ENCODE data around the gene MYO1B. TPM values are rescaled to one million over a fixed set of nuclear protein-coding genes. Genes with fewer than 3 reads are reported as not detected.

The MYO1B gene
- total RNA-seq, 1 donor, result 177 TPM

DNA sequence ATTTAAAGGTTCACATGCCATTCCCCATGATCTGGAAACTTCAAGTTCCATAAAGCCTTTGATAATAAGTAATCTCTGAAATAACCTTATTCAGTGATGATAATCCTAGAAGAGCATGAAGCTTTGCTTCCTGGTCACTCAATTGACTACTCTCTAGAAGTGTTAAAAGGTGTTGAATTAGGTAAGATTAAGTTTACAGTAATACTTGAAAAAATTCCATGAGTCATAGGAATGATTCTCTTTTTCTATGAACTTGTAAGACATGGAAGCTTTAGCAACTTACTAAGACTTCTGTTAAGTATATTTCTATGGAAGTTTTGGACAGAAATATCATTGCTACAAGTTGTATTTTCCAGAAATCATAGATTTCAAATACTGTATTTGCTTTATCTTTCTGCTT is 100.6 kb downstream of the MYO1B start:
- H3K4me3 ChIP-seq (ENCODE audit: low read depth, low read length), result no peak overlapping the region
- DNase-seq (ENCODE audit: low read depth), result peak; percentile 53
- TF ChIP-seq, protein P1, sequence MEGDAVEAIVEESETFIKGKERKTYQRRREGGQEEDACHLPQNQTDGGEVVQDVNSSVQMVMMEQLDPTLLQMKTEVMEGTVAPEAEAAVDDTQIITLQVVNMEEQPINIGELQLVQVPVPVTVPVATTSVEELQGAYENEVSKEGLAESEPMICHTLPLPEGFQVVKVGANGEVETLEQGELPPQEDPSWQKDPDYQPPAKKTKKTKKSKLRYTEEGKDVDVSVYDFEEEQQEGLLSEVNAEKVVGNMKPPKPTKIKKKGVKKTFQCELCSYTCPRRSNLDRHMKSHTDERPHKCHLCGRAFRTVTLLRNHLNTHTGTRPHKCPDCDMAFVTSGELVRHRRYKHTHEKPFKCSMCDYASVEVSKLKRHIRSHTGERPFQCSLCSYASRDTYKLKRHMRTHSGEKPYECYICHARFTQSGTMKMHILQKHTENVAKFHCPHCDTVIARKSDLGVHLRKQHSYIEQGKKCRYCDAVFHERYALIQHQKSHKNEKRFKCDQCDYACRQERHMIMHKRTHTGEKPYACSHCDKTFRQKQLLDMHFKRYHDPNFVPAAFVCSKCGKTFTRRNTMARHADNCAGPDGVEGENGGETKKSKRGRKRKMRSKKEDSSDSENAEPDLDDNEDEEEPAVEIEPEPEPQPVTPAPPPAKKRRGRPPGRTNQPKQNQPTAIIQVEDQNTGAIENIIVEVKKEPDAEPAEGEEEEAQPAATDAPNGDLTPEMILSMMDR (IDR thresholded peaks at IDR 0.05; ENCODE audit: insufficient read depth, low read depth, low read length), result no peak

DNA sequence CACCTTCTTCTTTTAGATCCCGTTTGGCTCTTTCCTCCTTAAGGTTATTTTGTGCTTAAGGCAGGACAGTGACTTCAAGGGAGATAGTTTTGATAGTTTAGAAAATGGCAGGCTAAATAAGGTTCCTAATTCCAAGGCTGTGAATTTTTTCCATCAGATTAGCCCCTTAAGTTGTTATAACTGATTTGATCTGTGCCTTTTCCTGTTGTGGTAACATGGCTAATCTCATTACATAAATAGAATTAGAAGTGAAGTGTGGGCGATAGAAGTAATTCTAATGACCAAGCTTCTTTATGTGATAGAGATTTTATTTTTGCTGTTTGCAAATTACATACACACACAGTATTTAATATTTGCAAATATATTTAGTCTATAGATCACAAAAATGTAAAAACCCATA is 102.0 kb downstream of the MYO1B start:
- TF ChIP-seq, protein P1 (IDR thresholded peaks at IDR 0.05; ENCODE audit: insufficient read depth, low read depth, low read length), result no peak
- DNase-seq (ENCODE audit: low read depth), result no peak
- H3K4me3 ChIP-seq (ENCODE audit: low read depth, low read length), result no peak overlapping the region

DNA sequence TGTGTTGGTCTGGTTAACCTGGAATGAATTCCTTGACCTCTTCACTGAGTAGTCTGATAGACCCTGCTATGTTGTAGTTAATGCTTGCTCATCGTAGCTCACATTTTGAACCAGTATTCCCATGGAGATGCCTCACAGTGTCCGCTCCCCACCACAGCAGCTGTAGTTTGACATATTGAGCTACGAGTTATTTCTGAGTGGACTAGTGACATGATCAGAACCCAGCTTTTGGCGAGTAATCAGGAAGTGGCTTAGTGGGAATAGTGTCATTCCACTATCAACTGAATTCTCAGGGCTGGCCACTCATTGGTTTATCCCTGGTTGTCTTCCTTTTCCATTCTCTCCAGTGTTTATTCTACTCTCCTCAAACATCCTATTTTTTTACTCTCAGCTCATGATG is 102.7 kb downstream of the MYO1B start:
- TF ChIP-seq, protein P1 (IDR thresholded peaks at IDR 0.05; ENCODE audit: insufficient read depth, low read depth, low read length), result no peak
- no peak for DNase-seq (ENCODE audit: low read depth)

DNA sequence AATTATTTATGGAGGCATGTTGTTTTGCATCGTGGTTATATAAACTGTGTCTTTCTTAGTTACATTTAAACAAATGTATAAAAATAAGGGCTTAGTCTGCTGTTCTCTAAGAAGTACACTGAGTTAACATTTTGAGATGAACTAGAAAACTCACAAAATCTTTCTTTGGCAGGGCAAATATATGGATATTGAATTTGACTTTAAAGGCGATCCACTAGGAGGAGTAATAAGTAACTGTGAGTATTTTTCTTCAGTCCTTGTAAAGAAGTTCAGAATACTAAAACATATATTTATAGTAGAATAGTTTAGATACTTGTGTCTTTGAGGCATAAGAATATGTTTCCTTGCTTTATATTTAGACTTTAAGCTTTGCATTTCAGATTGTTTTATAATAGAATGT is 104.8 kb downstream of the MYO1B start:
- H3K4me3 ChIP-seq (ENCODE audit: low read depth, low read length), result no peak overlapping the region
- no peak for DNase-seq (ENCODE audit: low read depth)
- TF ChIP-seq, protein P1 (IDR thresholded peaks at IDR 0.05; ENCODE audit: insufficient read depth, low read depth, low read length), result no peak

More for the DNA sequence above, 102.7 kb downstream of the MYO1B start:
- H3K4me3 ChIP-seq (ENCODE audit: low read depth, low read length), result no peak overlapping the region

DNA sequence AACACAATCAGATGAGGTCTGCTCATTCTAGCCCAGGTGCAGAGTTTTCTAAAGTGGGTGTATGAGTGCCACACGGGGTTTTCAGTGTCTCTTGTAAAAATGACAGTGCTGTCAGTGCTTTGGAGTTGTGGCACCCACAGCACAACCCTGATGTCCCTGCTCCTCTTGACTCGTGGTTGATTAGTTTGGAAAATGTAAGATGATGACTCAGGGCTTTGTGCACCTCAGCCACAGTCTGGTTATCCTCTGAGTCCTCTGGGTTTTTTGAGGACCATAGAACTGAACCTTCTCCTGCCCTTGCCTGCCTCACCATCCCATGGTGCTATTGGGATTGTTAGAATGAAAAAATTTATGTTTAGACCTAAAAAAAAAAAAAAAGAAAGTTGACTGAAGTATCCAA is 105.6 kb downstream of the MYO1B start:
- no peak overlapping the region for H3K4me3 ChIP-seq (ENCODE audit: low read depth, low read length)
- DNase-seq (ENCODE audit: low read depth), result peak; percentile 42
- TF ChIP-seq, protein P1 (IDR thresholded peaks at IDR 0.05; ENCODE audit: insufficient read depth, low read depth, low read length), result no peak

DNA sequence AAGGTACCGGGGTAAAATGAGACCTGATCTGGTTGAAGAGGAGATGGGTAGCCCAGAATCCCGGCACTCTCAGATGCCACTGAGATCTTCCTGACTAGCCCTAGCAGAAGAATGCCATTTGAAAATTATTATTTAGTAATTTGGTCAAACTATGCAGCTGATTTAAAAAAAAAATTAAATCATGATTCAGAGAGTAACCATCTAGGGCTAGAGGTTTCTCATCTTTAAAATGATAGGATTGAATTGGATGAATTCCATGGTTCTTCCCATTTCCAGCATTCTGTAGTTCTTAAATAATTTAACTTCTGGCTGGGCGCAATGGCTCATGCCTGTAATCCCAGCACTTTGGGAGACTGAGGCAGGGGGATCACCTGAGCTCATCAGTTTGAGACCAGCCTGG is 106.1 kb downstream of the MYO1B start:
- TF ChIP-seq, protein P1 (IDR thresholded peaks at IDR 0.05; ENCODE audit: insufficient read depth, low read depth, low read length), result no peak
- H3K4me3 ChIP-seq (ENCODE audit: low read depth, low read length), result no peak overlapping the region

DNA sequence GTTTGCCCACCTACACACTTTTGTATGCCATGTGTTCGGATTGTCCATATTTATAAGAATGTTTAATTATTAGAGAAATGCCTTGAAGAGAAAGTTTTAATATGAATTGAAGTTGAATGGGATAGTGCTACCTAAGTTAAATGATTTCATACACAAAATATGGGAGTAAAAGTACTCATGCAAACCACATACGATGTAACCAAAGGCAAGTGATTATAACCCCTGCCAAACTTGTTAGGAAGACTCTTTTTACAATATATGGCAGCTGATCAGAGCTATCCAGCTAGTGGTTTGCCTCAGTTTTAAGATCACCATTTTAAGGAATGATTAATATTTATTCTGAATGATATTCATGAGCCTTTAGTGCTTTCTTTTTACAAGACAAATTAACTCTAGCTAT is 106.7 kb downstream of the MYO1B start:
- no peak for DNase-seq (ENCODE audit: low read depth)
- H3K4me3 ChIP-seq (ENCODE audit: low read depth, low read length), result no peak overlapping the region

More for the DNA sequence above, 106.1 kb downstream of the MYO1B start:
- no peak for DNase-seq (ENCODE audit: low read depth)

More for the DNA sequence above, 106.7 kb downstream of the MYO1B start:
- TF ChIP-seq, protein P1 (IDR thresholded peaks at IDR 0.05; ENCODE audit: insufficient read depth, low read depth, low read length), result no peak
